GM20000 (cell line): ENCODE measurements around the gene GRAP2.
A peak's percentile ranks its signal among the peaks of the same experiment; 100 is the strongest.
"Not testable (repeated sequence)": the region's sequence is repeated elsewhere in the genome, so short reads cannot be mapped to it uniquely, and the experiment has no call there.

Source experiments
- DNase-seq: peaks from one replicate; pipeline ENCODE4 v3.0.0; 2012; ENCODE audit warnings: low spot score
- CTCF ChIP-seq: IDR thresholded peaks from 2 replicates; pipeline ENCODE4 v1.5.1; 2012; ENCODE audit warnings: mild to moderate bottlenecking, control low read depth; ENCODE audit errors: extremely low read depth, missing control alignments

Gene GRAP2

GRCh38 chr22:39900306-39901227 lies at the start of gene GRAP2:
TSS of gene GRAP2 (plus strand) at chr22:39901084. CDS start at chr22:39947107, 46,023 bp downstream.
- TF ChIP-seq CTCF = no peak
- peak; percentile 58 for DNase-seq

- no peak for TF ChIP-seq CTCF
- no peak for DNase-seq
Measured at GRCh38 chr22:39851606-39852315, 49.1 kb upstream of the GRAP2 start.

- no peak for DNase-seq
- TF ChIP-seq CTCF = no peak
Measured at GRCh38 chr22:39852799-39853198, 48.1 kb upstream of the GRAP2 start.

- no peak for TF ChIP-seq CTCF
- no peak for DNase-seq
Measured at GRCh38 chr22:39856588-39856987, 44.3 kb upstream of the GRAP2 start.

GRCh38 chr22:39859903-39860588 lies 40.8 kb upstream of the GRAP2 start:
- peak; percentile 52 for DNase-seq
- no peak for TF ChIP-seq CTCF

GRCh38 chr22:39868741-39869140 lies 32.1 kb upstream of the GRAP2 start:
- no peak for DNase-seq
- no peak for TF ChIP-seq CTCF

- DNase-seq = not testable (repeated sequence)
Measured at GRCh38 chr22:39869797-39870196, 31.1 kb upstream of the GRAP2 start.
